Fibroblast of lung (primary cell): ENCODE data around the gene POPDC3. TPM values are rescaled to one million over a fixed set of nuclear protein-coding genes. Genes with fewer than 3 reads are reported as not detected.

Source experiments
- DNase-seq, 2 donors: peaks; one replicate each; pipeline versions ENCODE4 v3.0.0 to v3.0.0-alpha.2; 2010; ENCODE audit warnings: low read depth in 2 of 2
- H2AFZ ChIP-seq: 2 replicates; pipeline ENCODE4 v1.5.1; 2012; ENCODE audit warnings: low read length, control low read depth, inconsistent platforms
- H3K27ac ChIP-seq: 2 replicates; pipeline ENCODE4 v1.5.1; 2011; ENCODE audit warnings: low read length, control low read depth; ENCODE audit not compliant: insufficient read depth
- H3K27me3 ChIP-seq: 2 replicates; pipeline ENCODE4 v1.5.1; 2011; ENCODE audit warnings: mild to moderate bottlenecking, low read length; ENCODE audit not compliant: control insufficient read depth, insufficient read depth
- H3K36me3 ChIP-seq: 2 replicates; pipeline ENCODE4 v1.5.1; 2011; ENCODE audit warnings: low read length; ENCODE audit not compliant: control insufficient read depth, insufficient read depth
- H3K4me1 ChIP-seq: 2 replicates; pipeline ENCODE4 v1.5.1; 2011; ENCODE audit warnings: low read length; ENCODE audit not compliant: control insufficient read depth, insufficient read depth; ENCODE audit errors: extremely low read depth
- H3K4me2 ChIP-seq: 2 replicates; pipeline ENCODE4 v1.5.1; 2011; ENCODE audit warnings: low read length, control low read depth; ENCODE audit not compliant: insufficient read depth; ENCODE audit errors: extremely low read depth
- H3K4me3 ChIP-seq, 4 experiments: fragments of 200-600 bp in 1 of 4; sonication (generic) in 1 of 4; replicated peaks in 1 of 4; 2 replicates each; pipeline ENCODE4 v1.5.1; 2011 to 2016; ENCODE audit warnings: low read length in 4 of 4, low read depth in 3 of 4, mild to moderate bottlenecking in 3 of 4, control low read depth in 2 of 4, inconsistent platforms in 1 of 4, mixed read lengths in 1 of 4; ENCODE audit not compliant: insufficient read depth in 1 of 4; ENCODE audit errors: control extremely low read depth in 1 of 4
- H3K79me2 ChIP-seq: 2 replicates; pipeline ENCODE4 v1.5.1; 2012; ENCODE audit warnings: mild to moderate bottlenecking, low read length, inconsistent platforms; ENCODE audit not compliant: control insufficient read depth, insufficient read depth
- H3K9ac ChIP-seq: 2 replicates; pipeline ENCODE4 v1.5.1; 2011; ENCODE audit warnings: mild to moderate bottlenecking, low read length, control low read depth; ENCODE audit not compliant: insufficient read depth
- H3K9me3 ChIP-seq: 2 replicates; pipeline ENCODE4 v1.5.1; 2012; ENCODE audit warnings: low read depth, low read length; ENCODE audit not compliant: control insufficient read depth, insufficient read depth
- H4K20me1 ChIP-seq: 2 replicates; pipeline ENCODE4 v1.5.1; 2011; ENCODE audit warnings: low read length; ENCODE audit not compliant: control insufficient read depth, insufficient read depth; ENCODE audit errors: extremely low read depth
- CTCF ChIP-seq, 2 donors: IDR thresholded peaks in 1 of 2; conservative IDR thresholded peaks in 1 of 2; 1 replicate in 1 of 2; 2 replicates in 1 of 2; pipeline ENCODE4 v1.5.1; 2011 to 2012; ENCODE audit warnings: low read length in 2 of 2, control low read depth in 1 of 2, inconsistent platforms in 1 of 2, low read depth in 1 of 2, mild to moderate bottlenecking in 1 of 2
- EZH2 ChIP-seq: IDR thresholded peaks from 2 replicates; pipeline ENCODE4 v1.5.1; 2012; ENCODE audit warnings: low read length, control low read depth, mild to moderate bottlenecking; ENCODE audit errors: missing control alignments
- polyA plus RNA-seq, 2 donors: library from polyadenylated mRNA; depleted of rRNA in 1 of 2; stranded (reverse) in 1 of 2; unstranded in 1 of 2; fragments of >200 nt; gene quantifications; 2 replicates each; pipeline ENCODE4 v1.2.1, GENCODE V29; 2011 to 2012; ENCODE audit warnings: missing spikeins in 1 of 2
- total RNA-seq: library from RNA; depleted of rRNA; stranded (reverse); fragments of >200 nt; gene quantifications from 2 replicates; pipeline ENCODE4 v1.2.1, GENCODE V29; 2014

Gene POPDC3
- total and polyA plus RNA-seq, 2 donors (not counting 1 experiment from before 2014, with no cell fraction given), result 14.2 to 18.1 TPM

GRCh38 chr6:105112577-105112976, 67.2 kb downstream of the POPDC3 start:
- no peak overlapping the region for H2AFZ ChIP-seq
- H3K27me3 ChIP-seq, result no peaks in the 10 kb centered on the region
- no peaks in the 10 kb centered on the region for H3K9me3 ChIP-seq
- H3K4me2 ChIP-seq, result no peak overlapping the region
- no peak overlapping the region for H3K27ac ChIP-seq
- no peaks in the 10 kb centered on the region for H3K36me3 ChIP-seq
- TF ChIP-seq CTCF (conservative IDR thresholded peaks at IDR 0.05 in 1 of 2, IDR thresholded peaks at IDR 0.05 in 1 of 2; ENCODE audit: low read depth in 1 of 2, low read length in 2 of 2), result no peak
- no peak for TF ChIP-seq EZH2
- H4K20me1 ChIP-seq, result no peaks in the 10 kb centered on the region
- no peak for DNase-seq
- no peak overlapping the region for H3K9ac ChIP-seq
- H3K4me3 ChIP-seq, result no peak overlapping the region
- H3K4me1 ChIP-seq, result no peaks in the 10 kb centered on the region
- no peaks in the 10 kb centered on the region for H3K79me2 ChIP-seq

DNA sequence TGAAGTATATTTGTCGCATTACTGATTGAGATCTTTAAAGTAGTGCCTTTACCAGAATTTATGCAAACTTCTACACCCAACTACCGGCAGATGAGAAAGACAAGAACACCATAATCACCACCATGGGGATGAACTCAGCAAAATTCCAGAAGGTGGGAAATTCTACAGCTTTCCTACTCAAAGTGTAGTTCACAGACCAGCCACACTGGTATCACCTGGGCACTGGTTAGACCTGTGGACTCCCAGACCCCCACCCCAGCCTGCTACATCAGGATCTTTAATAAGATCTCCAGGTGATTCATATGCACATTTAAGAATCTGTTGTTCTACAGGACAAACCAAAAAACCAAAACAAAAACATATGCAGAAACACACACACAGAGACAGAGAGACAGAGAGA, 67.9 kb downstream of the POPDC3 start:
- H3K9me3 ChIP-seq, result no peaks in the 10 kb centered on the region
- H3K27ac ChIP-seq, result no peak overlapping the region
- no peak for DNase-seq
- TF ChIP-seq CTCF (conservative IDR thresholded peaks at IDR 0.05 in 1 of 2, IDR thresholded peaks at IDR 0.05 in 1 of 2; ENCODE audit: low read depth in 1 of 2, low read length in 2 of 2) (no peak), EZH2 (no peak)
- no peaks in the 10 kb centered on the region for H3K27me3 ChIP-seq
- no peak overlapping the region for H3K9ac ChIP-seq
- H2AFZ ChIP-seq, result no peak overlapping the region
- no peaks in the 10 kb centered on the region for H3K36me3 ChIP-seq
- no peak overlapping the region for H3K4me3 ChIP-seq
- H3K79me2 ChIP-seq, result no peaks in the 10 kb centered on the region
- H3K4me1 ChIP-seq, result no peaks in the 10 kb centered on the region
- no peak overlapping the region for H3K4me2 ChIP-seq
- no peaks in the 10 kb centered on the region for H4K20me1 ChIP-seq

DNA sequence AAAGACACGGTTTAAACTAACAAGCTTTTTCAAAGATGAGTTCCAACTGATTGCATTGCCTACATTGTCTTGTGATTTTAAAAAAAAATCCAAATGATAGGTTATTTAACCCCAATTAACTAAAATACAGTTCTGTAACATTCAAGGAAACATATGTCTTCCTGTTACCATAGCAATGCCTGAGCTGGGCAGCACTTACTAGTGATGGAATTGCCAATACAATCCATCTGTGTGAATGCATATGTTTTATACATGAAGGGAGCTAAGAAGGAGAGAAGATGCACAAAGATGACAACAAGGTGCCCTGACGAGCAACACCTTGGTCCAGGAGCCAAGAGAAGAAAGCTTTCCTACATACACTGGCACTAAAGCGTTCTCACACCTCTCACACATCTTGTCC, 68.7 kb downstream of the POPDC3 start:
- H3K79me2 ChIP-seq, result no peaks in the 10 kb centered on the region
- no peaks in the 10 kb centered on the region for H3K27me3 ChIP-seq
- H3K9me3 ChIP-seq, result no peaks in the 10 kb centered on the region
- no peak for DNase-seq
- H3K4me1 ChIP-seq, result no peaks in the 10 kb centered on the region
- H2AFZ ChIP-seq, result no peak overlapping the region
- no peak overlapping the region for H3K27ac ChIP-seq
- no peak for TF ChIP-seq CTCF (conservative IDR thresholded peaks at IDR 0.05 in 1 of 2, IDR thresholded peaks at IDR 0.05 in 1 of 2; ENCODE audit: low read depth in 1 of 2, low read length in 2 of 2)
- no peak for TF ChIP-seq EZH2
- no peak overlapping the region for H3K4me2 ChIP-seq
- H4K20me1 ChIP-seq, result no peaks in the 10 kb centered on the region
- H3K36me3 ChIP-seq, result no peaks in the 10 kb centered on the region
- H3K4me3 ChIP-seq, result no peak overlapping the region
- H3K9ac ChIP-seq, result no peak overlapping the region
